M059J (cell line): ENCODE measurements around the gene DHRS9. TPM values are rescaled to one million over a fixed set of nuclear protein-coding genes. Genes with fewer than 3 reads are reported as not detected.
"Not testable (repeated sequence)": the region's sequence is repeated elsewhere in the genome, so short reads cannot be mapped to it uniquely, and the experiment has no call there.

Experiments used
- DNase-seq: peaks from one replicate; pipeline ENCODE4 v3.0.0-alpha.2; 2012; ENCODE audit warnings: low read depth
- total RNA-seq: library from RNA; depleted of rRNA; stranded (reverse); fragments of >200 nt; shearing (Covaris generic); gene quantifications from 2 replicates; pipeline ENCODE4 v1.2.3, GENCODE V29; 2014; rRNA removed

The DHRS9 gene
- total RNA-seq, 1 experiment from 2014 or later, result not detected

- not testable (repeated sequence) for DNase-seq
These were observed 64.9 kb downstream of the DHRS9 start for GRCh38 chr2:169134272-169134671.

GRCh38 chr2:169136428-169136827 is 67.1 kb downstream of the DHRS9 start:
- not testable (repeated sequence) for DNase-seq

- no peak for DNase-seq
These were observed 67.6 kb downstream of the DHRS9 start for GRCh38 chr2:169136885-169137534.

- DNase-seq, result no peak
These were observed 68.6 kb downstream of the DHRS9 start for GRCh38 chr2:169137924-169138323.

GRCh38 chr2:169139145-169139544 is 69.8 kb downstream of the DHRS9 start:
- DNase-seq, result no peak

- no peak for DNase-seq
These were observed 70.8 kb downstream of the DHRS9 start for GRCh38 chr2:169139993-169140767.

GRCh38 chr2:169141713-169142352 is 72.5 kb downstream of the DHRS9 start:
- DNase-seq, result peak; percentile 51

- DNase-seq, result no peak
These were observed 74.6 kb downstream of the DHRS9 start for GRCh38 chr2:169143998-169144397.

Other genes starting within 250 kb of the DHRS9 start
- 17.8 and 27.3 TPM in 2 replicates for gene SPC25, start 179.1 kb upstream of the DHRS9 start, total RNA-seq
- not detected in 2 replicates for gene G6PC2, start 168.3 kb upstream of the DHRS9 start, total RNA-seq
- gene ABCB11, start 38.2 kb upstream of the DHRS9 start, total RNA-seq, result 0.02 TPM in 2 replicates